GM19043 (cell line): ENCODE measurements around the gene C14orf132.
"Not testable (repeated sequence)": the region's sequence is repeated elsewhere in the genome, so short reads cannot be mapped to it uniquely, and the experiment has no call there.

Experiments
- ATAC-seq: cut with Tn5 transposase; IDR thresholded peaks from one replicate; pipeline ENCODE4 v1.9.1; 2021; ENCODE audit warnings: low read depth; ENCODE audit not compliant: unreplicated experiment

Gene C14orf132

GRCh38 chr14:96058576-96059200 lies 19.5 kb downstream of the C14orf132 start:
- no peak for ATAC-seq

GRCh38 chr14:96059519-96060135 lies 20.5 kb downstream of the C14orf132 start:
- no peak for ATAC-seq

- ATAC-seq: no peak
Measured at GRCh38 chr14:96060186-96060933, 21.2 kb downstream of the C14orf132 start.

- no peak for ATAC-seq
Measured at GRCh38 chr14:96062010-96062409, 22.8 kb downstream of the C14orf132 start.

- no peak for ATAC-seq
Measured at GRCh38 chr14:96062506-96062905, 23.3 kb downstream of the C14orf132 start.

- no peak for ATAC-seq
Measured at GRCh38 chr14:96064866-96065265, 25.7 kb downstream of the C14orf132 start.

GRCh38 chr14:96065661-96066459 lies 26.7 kb downstream of the C14orf132 start:
- no peak for ATAC-seq

GRCh38 chr14:96066976-96067375 lies 27.8 kb downstream of the C14orf132 start:
- ATAC-seq: no peak

GRCh38 chr14:96067985-96068930 lies 29.1 kb downstream of the C14orf132 start:
- ATAC-seq: no peak

GRCh38 chr14:96069421-96069820 lies 30.3 kb downstream of the C14orf132 start:
- ATAC-seq: no peak

GRCh38 chr14:96071561-96071960 lies 32.4 kb downstream of the C14orf132 start:
- ATAC-seq: no peak

GRCh38 chr14:96072076-96072475 lies 32.9 kb downstream of the C14orf132 start:
- no peak for ATAC-seq

GRCh38 chr14:96072746-96073145 lies 33.6 kb downstream of the C14orf132 start:
- no peak for ATAC-seq

- ATAC-seq: not testable (repeated sequence)
Measured at GRCh38 chr14:96073260-96074039, 34.3 kb downstream of the C14orf132 start.

- ATAC-seq: no peak
Measured at GRCh38 chr14:96077983-96078624, 38.9 kb downstream of the C14orf132 start.

GRCh38 chr14:96078625-96079016 lies 39.5 kb downstream of the C14orf132 start:
- no peak for ATAC-seq

GRCh38 chr14:96079066-96079465 lies 39.9 kb downstream of the C14orf132 start:
- ATAC-seq: no peak

GRCh38 chr14:96080571-96080970 lies 41.4 kb downstream of the C14orf132 start:
- no peak for ATAC-seq

- no peak for ATAC-seq
Measured at GRCh38 chr14:96081224-96081623, 42.1 kb downstream of the C14orf132 start.
